Erythroblast (primary cell): Measurements from ENCODE around the gene CTSO.
"Not testable (repeated sequence)": the region's sequence is repeated elsewhere in the genome, so short reads cannot be mapped to it uniquely, and the experiment has no call there.

Experiments used
- DNase-seq, 2 experiments: peaks; one replicate each; lab custom pipeline; 2025; lab: John Stamatoyannopoulos, UW
- GATA1 ChIP-seq: IDR thresholded peaks from 2 replicates; pipeline ENCODE4 v1.6.1; 2011; ENCODE audit warnings: low read depth, mild to moderate bottlenecking, control low read depth, low read length, moderate library complexity
- POLR2A ChIP-seq: IDR thresholded peaks from 2 replicates; pipeline ENCODE4 v1.6.1; 2011; ENCODE audit warnings: mild to moderate bottlenecking, low read length

Gene CTSO

GRCh38 chr4:155944516-155944915, 9.2 kb downstream of the CTSO start:
- no peak for TF ChIP-seq GATA1
- no peak for TF ChIP-seq POLR2A
- no peak for DNase-seq

DNA sequence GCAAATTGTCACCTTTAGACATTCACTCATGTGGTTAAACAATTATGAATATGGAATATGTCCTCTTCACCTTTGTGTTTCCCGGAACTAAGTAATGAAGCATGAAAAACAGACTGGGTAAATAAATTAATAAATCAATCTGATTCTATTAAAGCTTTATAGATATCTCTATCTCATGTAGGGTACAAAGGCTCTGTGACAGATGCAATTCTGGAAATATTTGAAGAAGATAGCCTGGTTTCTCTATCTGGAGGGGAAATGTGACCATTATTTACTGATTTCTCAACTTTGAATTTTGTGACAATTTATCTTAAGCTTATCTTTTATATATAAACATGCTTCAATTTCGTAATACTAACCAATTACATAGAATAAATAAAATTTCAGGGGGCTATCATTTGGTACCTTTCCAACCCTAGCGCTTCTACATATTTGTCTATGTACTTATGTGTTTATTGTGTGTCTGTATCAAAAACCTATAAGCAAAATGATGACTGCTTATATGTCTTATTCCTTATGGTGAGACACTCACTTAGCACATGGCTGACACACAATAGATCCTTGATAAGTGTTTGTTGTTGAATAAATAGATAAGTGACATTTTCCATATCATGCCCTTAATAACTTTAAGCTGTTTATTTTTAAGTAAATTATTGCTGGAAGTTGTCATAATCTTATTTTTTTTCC, 9.9 kb downstream of the CTSO start:
- DNase-seq, result no peak
- TF ChIP-seq POLR2A, result no peak
- no peak for TF ChIP-seq GATA1

DNA sequence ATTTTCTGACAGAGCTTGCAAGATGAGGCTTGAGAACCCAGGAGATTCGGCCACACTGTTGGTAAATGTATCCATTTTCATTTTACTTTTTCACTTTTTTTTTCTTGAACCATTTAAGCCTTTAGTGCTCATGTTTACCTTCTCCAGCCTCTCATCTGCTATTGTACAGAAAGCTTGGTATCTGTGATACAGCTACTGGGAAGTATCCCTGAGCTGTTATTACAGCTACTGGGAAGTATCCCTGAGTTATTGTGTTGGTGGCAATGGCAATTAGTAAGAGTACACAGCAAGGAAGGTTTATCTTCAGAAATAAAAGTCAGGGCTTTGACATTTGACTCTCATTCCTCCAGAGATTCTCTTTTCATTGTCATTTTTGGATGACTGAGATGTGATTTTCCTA, 11.8 kb downstream of the CTSO start:
- DNase-seq, result no peak

GRCh38 chr4:155941085-155941790, 12.4 kb downstream of the CTSO start:
- TF ChIP-seq GATA1 (no peak), POLR2A (no peak)
- DNase-seq, result no peak

More for the DNA sequence above, 11.8 kb downstream of the CTSO start:
- TF ChIP-seq GATA1, result no peak
- TF ChIP-seq POLR2A, result no peak

DNA sequence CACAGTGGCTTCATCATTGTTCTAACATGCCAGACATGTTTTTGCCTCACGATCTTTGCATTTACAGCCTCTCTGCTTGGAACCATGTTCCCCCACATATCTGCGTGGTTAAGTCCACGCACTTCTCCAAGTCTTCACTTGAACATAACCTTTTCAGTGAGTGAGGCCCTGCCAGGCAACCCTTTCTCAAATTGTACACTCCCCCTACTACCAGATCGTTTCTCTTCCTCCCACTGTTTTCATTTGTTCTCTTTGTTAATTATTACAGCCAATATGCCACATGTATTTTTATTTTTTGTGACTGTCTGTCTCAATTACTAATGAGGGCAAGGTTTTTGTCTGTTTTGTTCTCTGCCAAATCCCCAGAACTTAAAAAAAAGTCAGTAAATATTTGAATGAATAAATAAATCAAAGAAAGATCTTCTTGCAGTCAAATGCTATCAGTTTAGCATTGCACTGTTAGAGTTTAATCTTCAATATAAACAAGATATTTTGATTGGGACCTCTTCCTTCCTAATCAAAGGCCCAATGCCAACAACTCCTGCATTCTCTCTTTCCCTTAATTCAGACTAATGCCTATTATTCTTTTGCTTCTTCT, 18.2 kb downstream of the CTSO start:
- no peak for TF ChIP-seq GATA1
- DNase-seq, result no peak

GRCh38 chr4:155934634-155935033, 19.0 kb downstream of the CTSO start:
- DNase-seq, result not testable (repeated sequence)

- no peak for DNase-seq
- no peak for TF ChIP-seq POLR2A
- TF ChIP-seq GATA1, result no peak
These were observed 22.0 kb downstream of the CTSO start for GRCh38 chr4:155931634-155932033.

- DNase-seq, result no peak
- no peak for TF ChIP-seq GATA1
- no peak for TF ChIP-seq POLR2A
These were observed 23.3 kb downstream of the CTSO start for GRCh38 chr4:155930330-155930729.

DNA sequence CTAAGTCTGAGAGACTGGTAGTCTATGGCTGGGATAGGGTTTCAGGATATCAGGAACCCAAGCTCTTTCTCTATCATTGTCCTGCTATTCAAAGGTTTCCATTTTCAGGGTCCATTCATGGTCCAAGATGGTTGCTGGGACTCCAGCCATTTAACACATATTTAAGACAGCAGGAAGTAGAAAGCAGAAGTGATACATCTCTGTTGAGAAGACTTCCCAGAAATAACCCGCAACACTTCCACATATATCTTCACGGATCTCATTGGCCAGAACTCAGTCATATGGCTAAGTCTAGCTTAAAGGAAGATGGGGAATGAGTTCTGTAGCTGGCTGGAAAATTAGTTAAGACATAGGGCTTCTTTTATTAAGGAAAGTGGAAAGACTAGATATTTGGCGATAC, 23.8 kb downstream of the CTSO start:
- no peak for TF ChIP-seq GATA1
- TF ChIP-seq POLR2A, result no peak

DNA sequence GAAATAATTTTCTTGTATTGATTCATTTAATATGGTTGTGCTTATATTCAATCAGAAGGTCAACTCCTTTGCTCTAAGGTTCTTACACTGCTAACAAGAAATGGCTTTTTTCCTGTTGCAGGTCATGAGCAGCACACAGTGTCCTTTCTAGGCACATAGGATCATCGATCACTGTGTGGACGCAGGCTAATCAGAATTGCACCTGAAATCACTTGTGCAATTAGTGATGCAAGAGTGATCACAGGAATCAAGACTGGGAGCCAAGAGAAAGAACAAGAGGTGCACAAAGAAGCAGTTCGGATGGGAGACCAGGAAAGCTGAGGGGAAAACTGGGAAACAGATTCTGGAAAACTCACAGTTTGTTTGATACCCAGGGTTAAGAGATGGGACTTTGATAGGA, 29.0 kb downstream of the CTSO start:
- TF ChIP-seq GATA1, result no peak
- TF ChIP-seq POLR2A, result no peak
- no peak for DNase-seq

More for the DNA sequence above, 23.8 kb downstream of the CTSO start:
- no peak for DNase-seq

DNA sequence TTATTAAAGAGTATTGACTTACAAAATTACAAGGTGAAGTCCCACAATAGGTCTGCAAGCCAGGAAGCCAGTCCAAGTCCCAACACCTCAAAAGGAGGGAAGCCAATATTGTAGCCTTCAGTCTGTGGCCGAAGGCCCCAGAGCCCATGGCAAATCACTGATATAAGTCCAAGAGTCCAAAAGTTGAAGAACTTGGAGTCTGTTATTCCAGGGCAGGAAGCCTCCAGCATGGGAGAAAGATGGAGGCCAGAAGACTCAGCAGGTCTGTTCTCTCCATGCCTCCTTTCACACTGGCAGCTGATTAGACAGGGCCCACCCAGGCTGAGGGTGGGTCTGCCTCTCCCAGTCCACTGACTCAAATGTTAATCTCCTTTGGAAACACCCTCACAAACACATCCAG, 32.1 kb downstream of the CTSO start:
- TF ChIP-seq GATA1, result no peak
- TF ChIP-seq POLR2A, result no peak
- DNase-seq, result no peak

DNA sequence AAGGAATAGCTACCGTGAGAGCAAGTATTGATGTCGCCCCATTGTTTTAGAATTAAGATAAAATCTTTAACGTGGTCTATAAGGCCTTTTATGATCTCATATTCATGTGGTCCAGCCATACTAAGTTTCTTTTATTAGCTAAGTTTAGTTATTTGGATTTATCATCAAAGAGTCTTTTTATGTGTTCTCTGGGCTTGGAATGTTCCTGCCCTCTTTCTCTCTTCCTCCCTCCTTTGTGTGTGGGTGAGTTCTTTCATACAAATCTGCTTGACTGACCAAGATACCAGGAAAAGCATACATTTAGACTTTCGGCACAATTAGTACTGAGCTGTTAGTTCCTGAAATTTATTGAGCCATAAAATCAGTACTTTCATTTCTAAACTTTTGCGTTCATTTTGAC, 38.9 kb downstream of the CTSO start:
- no peak for DNase-seq
- TF ChIP-seq GATA1, result no peak
- TF ChIP-seq POLR2A, result no peak

- DNase-seq, result no peak
- TF ChIP-seq GATA1 (no peak), POLR2A (no peak)
These were observed 41.8 kb downstream of the CTSO start for GRCh38 chr4:155911905-155912304.

- DNase-seq, result no peak
These were observed 43.9 kb downstream of the CTSO start for GRCh38 chr4:155909615-155910226.

More at GRCh38 chr4:155909615-155910226, 43.9 kb downstream of the CTSO start:
- TF ChIP-seq GATA1, result no peak
- TF ChIP-seq POLR2A, result no peak
